K562 (cell line): ENCODE data around the gene OPN1MW3. TPM values are rescaled to one million over a fixed set of nuclear protein-coding genes. Genes with fewer than 3 reads are reported as not detected.

ENCODE experiments used
- ATAC-seq: fragments of 200-7000 bp; cut with Tn5 transposase; 3 replicates; pipeline ENCODE4 v1.9.1; 2020; ENCODE audit warnings: moderate library complexity
- BruUV-seq: library from RNA; stranded (reverse); fragments of 400-500 nt; replicated peaks from 2 replicates; lab custom pipeline; 2021; lab: Mats Ljungman, UMichigan
- CTCF ChIA-PET: fragments of 300-600 bp; formaldehyde crosslinking; extraction: SDS; loops from one replicate; lab custom pipeline; 2021; ENCODE audit warnings: low intra/inter-chr PET ratio; lab: Yijun Ruan, JAX
- POLR2A ChIA-PET: fragments of 300-600, 350-650 bp; sonication (Branson Sonifier 250); formaldehyde crosslinking; extraction: SDS; loops from one replicate; lab custom pipeline; 2021; ENCODE audit warnings: antibody characterized with exemption, inconsistent platforms; lab: Yijun Ruan, JAX
- DNase-seq, 4 experiments: peaks; one replicate each; pipeline versions ENCODE4 v3.0.0 to v3.0.0-alpha.2; 2011 to 2018; ENCODE audit warnings: low spot score in 3 of 4, mixed read lengths in 3 of 4; ENCODE audit errors: extremely low read depth in 1 of 4
- FAIRE-seq: peaks from 2 replicates; lab custom pipeline; 2011; peaks lifted over from hg19 to GRCh38; lab: Jason Lieb, UNC
- H2AFZ ChIP-seq: 2 replicates; pipeline ENCODE4 v1.6.0; 2011; ENCODE audit warnings: low read depth, low read length, control low read depth, inconsistent platforms
- H3K27ac ChIP-seq: fragments of 200-600 bp; 3 replicates; pipeline ENCODE4 v1.8.0; 2011; ENCODE audit warnings: low read depth, mild to moderate bottlenecking, control low read depth, inconsistent platforms, low read length, moderate library complexity, mixed read lengths; ENCODE audit errors: extremely low read depth
- H3K27me3 ChIP-seq, 2 experiments: fragments of 300-600 bp in 1 of 2; 2 replicates in 1 of 2; 3 replicates in 1 of 2; pipeline versions ENCODE4 v1.6.0 to v1.8.0; 2011; ENCODE audit warnings: inconsistent platforms in 2 of 2, low read length in 2 of 2, mild to moderate bottlenecking in 1 of 2, mixed read lengths in 1 of 2, moderate library complexity in 1 of 2; ENCODE audit not compliant: control insufficient read depth in 2 of 2, insufficient read depth in 2 of 2
- H3K36me3 ChIP-seq: fragments of 300-600 bp; 3 replicates; pipeline ENCODE4 v1.8.0; 2011; ENCODE audit warnings: mild to moderate bottlenecking, low read length, inconsistent platforms; ENCODE audit not compliant: control insufficient read depth, insufficient read depth
- H3K4me1 ChIP-seq, 2 experiments: fragments of 200-600 bp in 1 of 2; replicated peaks in 1 of 2; 2 replicates in 1 of 2; 3 replicates in 1 of 2; pipeline versions ENCODE4 v1.5.1 to v1.8.0; 2011; ENCODE audit warnings: inconsistent platforms in 2 of 2, low read length in 2 of 2, mild to moderate bottlenecking in 1 of 2, mixed read lengths in 1 of 2, moderate library complexity in 1 of 2; ENCODE audit not compliant: control insufficient read depth in 2 of 2, insufficient read depth in 2 of 2
- H3K4me2 ChIP-seq: 2 replicates; pipeline ENCODE4 v1.6.1; 2011; ENCODE audit warnings: low read length, control low read depth, inconsistent platforms, mixed read lengths; ENCODE audit not compliant: insufficient read depth
- H3K4me3 ChIP-seq: fragments of 200-600 bp; sonication (generic), shearing (Covaris generic); 2 replicates; pipeline ENCODE4 v1.5.1; 2016; ENCODE audit warnings: control low read depth, inconsistent platforms
- H3K79me2 ChIP-seq: fragments of 200-600 bp; 3 replicates; pipeline ENCODE4 v1.8.0; 2011; ENCODE audit warnings: low read length, inconsistent platforms; ENCODE audit not compliant: control insufficient read depth, insufficient read depth
- H3K9ac ChIP-seq, 2 experiments: 2 replicates each; pipeline versions ENCODE4 v1.6.0 to v1.6.1; 2011; ENCODE audit warnings: low read depth in 2 of 2, low read length in 2 of 2, control low read depth in 1 of 2, inconsistent platforms in 1 of 2, mild to moderate bottlenecking in 1 of 2, mixed read lengths in 1 of 2; ENCODE audit not compliant: insufficient read depth in 1 of 2
- H3K9me1 ChIP-seq: one replicate; pipeline ENCODE4 v1.6.0; 2011; ENCODE audit warnings: inconsistent platforms, mild to moderate bottlenecking, low read length, moderate library complexity; ENCODE audit not compliant: control insufficient read depth, insufficient read depth
- H3K9me3 ChIP-seq: replicated peaks from 2 replicates; pipeline ENCODE4 v1.5.1; 2011; ENCODE audit warnings: low read depth, low read length, inconsistent platforms; ENCODE audit not compliant: control insufficient read depth, insufficient read depth
- H4K20me1 ChIP-seq: replicated peaks from 2 replicates; pipeline ENCODE4 v1.6.1; 2011; ENCODE audit warnings: low read length, inconsistent platforms, mixed read lengths; ENCODE audit not compliant: control insufficient read depth, insufficient read depth
- GATAD2B ChIP-seq: fragments of 450-650 bp; IDR thresholded peaks from 2 replicates; pipeline ENCODE4 v1.6.1; 2017; ENCODE audit warnings: mild to moderate bottlenecking, borderline replicate concordance
- JUND ChIP-seq, 2 experiments: IDR thresholded peaks; 2 replicates in 1 of 2; 3 replicates in 1 of 2; pipeline ENCODE4 v1.6.1; 2011; ENCODE audit warnings: borderline replicate concordance in 2 of 2, low read depth in 2 of 2, low read length in 2 of 2, improper control_type of control experiment in 1 of 2, missing biosample characterization in 1 of 2, missing genetic modification characterization in 1 of 2, missing genetic modification reagents in 1 of 2
- RBM15 ChIP-seq: fragments of 200-400 bp; formaldehyde crosslinking; IDR thresholded peaks from 2 replicates; pipeline ENCODE4 v1.6.1; 2018; ENCODE audit warnings: mild to moderate bottlenecking, low read length, moderate library complexity; ENCODE audit not compliant: insufficient read depth
- ZNF695 ChIP-seq: fragments of 450-650 bp; formaldehyde crosslinking; IDR thresholded peaks from 2 replicates; pipeline ENCODE4 v1.4.0; 2020; ENCODE audit warnings: mild to moderate bottlenecking, moderate library complexity
- WGBS: fragments of 100-300 bp; shearing (Covaris generic); methylation state at CpG from one replicate; pipeline ENCODE4 v1.1.6; 2016; ENCODE audit warnings: low coverage, mixed read lengths; ENCODE audit not compliant: insufficient coverage; ENCODE audit errors: missing lambda C conversion rate; 5-methylcytosine and 5-hydroxymethylcytosine counted together
- in situ Hi-C: fragments of 300-500 bp; cut with MboI; formaldehyde crosslinking; loops from 4 replicates; pipeline ENCODE4 v1.15.0; 2018; ENCODE audit warnings: inconsistent platforms, mixed read lengths
- intact Hi-C: fragments of 100-400 bp; cut with micrococcal nuclease; formaldehyde crosslinking; loops from 2 replicates; pipeline ENCODE4 v1.14.2; 2022
- polyA plus RNA-seq, 8 experiments: library from polyadenylated mRNA; depleted of rRNA in 4 of 8; stranded (reverse) in 5 of 8; unstranded in 3 of 8; fragments of >200 nt; fragmentation: Nextera tagmentation in 2 of 8; fragmentation: Illumina TruSeq in 1 of 8; extraction: Ambion mirVana in 2 of 8; extraction: Trizol in 1 of 8; gene quantifications; 2 replicates each; pipeline versions ENCODE4 v1.2.1 to v1.2.3, GENCODE V29; 2011 to 2014; ENCODE audit warnings: inconsistent platforms in 1 of 8, missing spikeins in 1 of 8
- total RNA-seq, 7 experiments: library from RNA; depleted of rRNA in 6 of 7; stranded (reverse); fragments of >200 nt in 6 of 7; fragmentation: Illumina TruSeq in 2 of 7; extraction: Trizol in 2 of 7; gene quantifications; 2 replicates each; pipeline versions ENCODE4 v1.2.1 to v1.2.3, GENCODE V29; 2011 to 2021; ENCODE audit warnings: low replicate concordance in 1 of 7
- TF ChIP-seq, protein P1 (sequence below), 2 experiments: fragments of 450-650 bp in 1 of 2; sonication (generic) in 1 of 2; formaldehyde crosslinking in 1 of 2; IDR thresholded peaks in 1 of 2; conservative IDR thresholded peaks in 1 of 2; 2 replicates each; pipeline versions ENCODE4 v1.6.1 to v1.8.1; 2016 to 2023; ENCODE audit warnings: mild to moderate bottlenecking in 2 of 2, moderate library complexity in 2 of 2, inconsistent platforms in 1 of 2, missing genetic modification reagents in 1 of 2

Gene OPN1MW3
- total and polyA plus RNA-seq, 9 of the 15 experiments (the other 6 are each of a cell fraction or from before 2014, with no cell fraction given) = not detected

DNA sequence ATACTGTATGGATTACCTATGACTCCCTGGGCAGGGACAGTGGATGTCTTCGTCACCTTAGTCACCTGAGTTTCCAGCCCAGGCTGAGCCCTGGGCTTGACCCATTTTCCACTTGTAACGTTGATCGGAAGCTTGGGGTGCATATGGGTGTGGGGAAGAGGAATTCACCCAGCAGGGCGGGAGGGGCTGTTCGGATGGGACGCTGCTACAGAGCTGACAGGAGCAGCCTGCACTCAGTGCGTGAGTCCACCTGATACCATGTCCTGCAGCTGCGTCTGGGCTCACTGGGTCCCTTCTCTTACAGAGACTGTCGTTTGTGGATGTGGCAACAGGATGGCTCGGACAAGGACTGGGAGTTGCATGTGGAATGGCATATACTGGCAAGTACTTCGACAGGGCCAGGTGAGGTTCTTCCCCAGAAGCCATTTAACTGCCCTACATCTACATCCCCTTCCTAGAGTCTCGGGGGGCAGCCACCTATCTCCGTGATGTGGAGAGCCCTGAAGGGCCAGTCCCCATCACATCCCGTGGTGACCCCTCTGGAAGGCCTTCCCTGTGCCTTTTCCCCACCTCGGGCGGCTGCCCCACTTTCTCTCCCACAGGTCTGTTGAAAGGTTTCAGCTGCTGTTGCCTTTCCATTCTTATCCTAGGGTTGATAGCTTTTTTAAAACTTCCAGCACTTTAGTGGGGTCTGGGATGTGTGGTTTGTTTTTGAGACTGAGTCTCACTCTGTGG is 51.8 kb downstream of the OPN1MW3 start (continued):
- TF ChIP-seq RBM15 = no peak
- no peak for TF ChIP-seq GATAD2B

DNA sequence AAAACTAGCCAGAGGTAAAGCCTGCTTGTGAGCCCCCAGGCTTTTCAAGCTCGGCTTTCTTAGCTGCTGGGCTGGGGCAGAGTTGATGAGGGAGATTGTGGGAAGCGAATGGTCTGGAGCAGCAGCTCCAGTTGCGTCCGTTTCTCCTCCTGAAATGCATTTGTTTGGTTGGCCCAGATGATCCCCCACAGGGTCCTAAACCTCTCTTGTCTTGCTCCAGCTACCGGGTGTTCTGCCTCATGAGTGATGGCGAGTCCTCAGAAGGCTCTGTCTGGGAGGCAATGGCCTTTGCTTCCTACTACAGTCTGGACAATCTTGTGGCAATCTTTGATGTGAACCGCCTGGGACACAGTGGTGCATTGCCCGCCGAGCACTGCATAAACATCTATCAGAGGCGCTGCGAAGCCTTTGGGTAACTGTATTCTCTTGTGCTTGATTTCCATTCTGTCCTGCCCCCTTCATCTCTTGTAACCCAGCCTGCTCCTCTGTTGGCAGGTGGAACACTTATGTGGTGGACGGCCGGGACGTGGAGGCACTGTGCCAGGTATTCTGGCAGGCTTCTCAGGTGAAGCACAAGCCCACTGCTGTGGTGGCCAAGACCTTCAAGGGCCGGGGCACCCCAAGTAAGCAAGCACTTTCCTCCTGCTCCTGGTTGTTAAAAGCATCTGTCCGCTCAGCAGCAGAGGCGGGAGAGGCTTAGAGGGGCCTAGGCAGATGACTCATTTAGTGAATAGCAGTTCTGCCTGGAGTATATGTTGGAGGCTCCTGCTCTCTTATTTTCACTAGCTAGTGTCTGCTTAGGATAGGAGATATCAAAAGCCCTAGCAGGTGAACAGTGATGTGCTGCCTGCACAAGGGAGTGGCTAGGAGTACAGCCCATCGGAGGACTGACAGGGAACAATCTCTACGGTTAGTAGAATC is 53.5 kb downstream of the OPN1MW3 start:
- Histone ChIP-seq H4K20me1 (no peaks in the 10 kb centered on the region), H3K4me2 (no peak overlapping the region), H3K27me3 (no peaks in the 10 kb centered on the region), H3K27ac (no peak overlapping the region), H3K9ac (0 out of 4 replicates have a peak overlapping the region, but pooled peaks of 1 of the 2 experiments have one; percentile 23), H3K36me3 (no peaks in the 10 kb centered on the region), H3K4me3 (no peak overlapping the region), H3K9me1 (no peaks in the 10 kb centered on the region), H3K79me2 (no peaks in the 10 kb centered on the region), H3K9me3 (no peaks in the 10 kb centered on the region), H3K4me1 (peaks cover 2 to 3% of the 10 kb centered on the region in 2 experiments; a peak in 3 of 5 replicates), H2AFZ (no peak overlapping the region)
- WGBS = 60% methylated on average over 17 of the region's 19 CpGs
- FAIRE-seq = no peak
- in situ Hi-C loops (loop anchor here (25.0 kb wide), 1 partner anchor 99 kb away; the partner anchor contains the start of gene OPN1MW2), intact Hi-C loops (no loop called here)
- BruUV-seq = no TSS peak
- ChIA-PET POLR2A (no interaction called here), CTCF (no interaction called here)
- DNase-seq = peak in 1 of 4 experiments; percentile 19
- peak; percentile 45; the same call in 1 of the 2 replicates for TF ChIP-seq JUND (IDR thresholded peaks at IDR 0.05; ENCODE audit: borderline replicate concordance, low read depth, low read length)
- TF ChIP-seq JUND (tag; IDR thresholded peaks at IDR 0.05; ENCODE audit: borderline replicate concordance, low read depth, low read length) = no peak
- TF ChIP-seq ZNF695 (CRISPR knock-in tag) = no peak
- TF ChIP-seq, protein P1, sequence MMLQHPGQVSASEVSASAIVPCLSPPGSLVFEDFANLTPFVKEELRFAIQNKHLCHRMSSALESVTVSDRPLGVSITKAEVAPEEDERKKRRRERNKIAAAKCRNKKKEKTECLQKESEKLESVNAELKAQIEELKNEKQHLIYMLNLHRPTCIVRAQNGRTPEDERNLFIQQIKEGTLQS (IDR thresholded peaks at IDR 0.05) = 0 out of 2 replicates have a peak, but pooled peaks have one; percentile 10
- TF ChIP-seq, protein P1 (CRISPR knock-in tag; conservative IDR thresholded peaks at IDR 0.05) = no peak
- ATAC-seq = peak; percentile 29; the same call in 2 of the 3 replicates
